NCI-H2107 treated with DMSO at 0.1 percent for 48 hours (cell line): ENCODE data around the gene USP3.

Experiments used
- DNase-seq: peaks from one replicate; lab custom pipeline; 2025; ENCODE audit not compliant: unreplicated experiment; lab: John Stamatoyannopoulos, UW

The USP3 gene, protein sequence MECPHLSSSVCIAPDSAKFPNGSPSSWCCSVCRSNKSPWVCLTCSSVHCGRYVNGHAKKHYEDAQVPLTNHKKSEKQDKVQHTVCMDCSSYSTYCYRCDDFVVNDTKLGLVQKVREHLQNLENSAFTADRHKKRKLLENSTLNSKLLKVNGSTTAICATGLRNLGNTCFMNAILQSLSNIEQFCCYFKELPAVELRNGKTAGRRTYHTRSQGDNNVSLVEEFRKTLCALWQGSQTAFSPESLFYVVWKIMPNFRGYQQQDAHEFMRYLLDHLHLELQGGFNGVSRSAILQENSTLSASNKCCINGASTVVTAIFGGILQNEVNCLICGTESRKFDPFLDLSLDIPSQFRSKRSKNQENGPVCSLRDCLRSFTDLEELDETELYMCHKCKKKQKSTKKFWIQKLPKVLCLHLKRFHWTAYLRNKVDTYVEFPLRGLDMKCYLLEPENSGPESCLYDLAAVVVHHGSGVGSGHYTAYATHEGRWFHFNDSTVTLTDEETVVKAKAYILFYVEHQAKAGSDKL

DNA sequence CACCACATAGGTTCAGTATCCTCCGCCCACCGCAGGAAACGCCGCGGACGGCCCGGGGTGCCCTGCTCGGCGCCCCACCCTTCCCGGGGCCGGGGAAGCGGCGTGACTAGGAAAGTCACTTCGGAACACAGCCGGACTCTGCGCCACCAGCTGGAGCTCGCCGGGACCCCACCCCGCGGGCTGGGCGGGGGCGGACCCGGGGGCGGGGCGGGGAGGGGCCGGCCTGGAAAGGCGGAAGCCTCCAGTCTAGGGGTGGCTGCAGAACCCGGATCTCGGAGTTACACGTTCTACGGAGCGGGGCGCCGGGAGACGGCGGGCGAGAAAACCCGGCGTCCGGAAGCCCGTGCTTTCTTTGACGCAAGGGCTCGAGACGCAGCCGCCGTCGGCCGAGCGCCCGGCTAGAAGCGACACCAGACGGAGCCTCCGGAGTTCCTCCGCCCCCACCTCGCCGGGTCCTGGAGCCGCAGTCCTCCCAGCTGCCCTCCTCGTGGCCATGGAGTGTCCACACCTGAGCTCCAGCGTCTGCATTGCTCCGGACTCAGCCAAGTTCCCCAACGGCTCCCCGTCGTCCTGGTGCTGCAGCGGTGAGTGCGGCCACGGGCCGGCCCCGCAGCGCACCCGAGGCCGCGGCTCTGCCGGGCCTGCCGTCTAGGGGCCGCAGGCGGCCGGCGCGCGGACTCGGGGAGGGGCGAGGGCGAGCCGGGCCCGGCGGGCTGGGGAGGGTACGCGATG is at the start of gene USP3:
Gene USP3 (plus strand): TSS at position 347 of the 732 bp plus-strand sequence. CDS start 147 bp downstream, at position 494.
- DNase-seq = peak; percentile 35

- no peak for DNase-seq
Observed at GRCh38 chr15:63456258-63456657, 48.1 kb upstream of the USP3 start.

DNA sequence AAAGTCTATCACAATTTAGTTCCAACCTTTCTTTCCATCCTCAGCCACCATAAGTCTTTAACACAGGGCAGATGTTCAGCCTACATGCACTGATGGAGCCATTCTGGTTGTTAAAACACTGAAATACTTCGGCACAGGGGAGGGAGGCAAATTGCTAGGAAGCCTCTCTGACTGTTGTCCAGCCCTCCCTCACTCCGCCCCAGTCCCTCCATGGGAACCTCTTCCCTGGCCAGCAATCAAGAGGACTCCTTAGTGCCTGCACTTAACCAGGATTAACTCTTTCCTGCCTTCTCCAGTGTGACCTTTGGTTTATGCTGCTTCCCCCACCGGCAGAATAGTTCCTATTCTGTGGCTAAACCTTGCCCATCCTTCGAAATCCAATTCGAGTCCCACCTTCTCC is 47.0 kb upstream of the USP3 start:
- DNase-seq = no peak

- no peak for DNase-seq
Observed at GRCh38 chr15:63458026-63458425, 46.4 kb upstream of the USP3 start.

DNA sequence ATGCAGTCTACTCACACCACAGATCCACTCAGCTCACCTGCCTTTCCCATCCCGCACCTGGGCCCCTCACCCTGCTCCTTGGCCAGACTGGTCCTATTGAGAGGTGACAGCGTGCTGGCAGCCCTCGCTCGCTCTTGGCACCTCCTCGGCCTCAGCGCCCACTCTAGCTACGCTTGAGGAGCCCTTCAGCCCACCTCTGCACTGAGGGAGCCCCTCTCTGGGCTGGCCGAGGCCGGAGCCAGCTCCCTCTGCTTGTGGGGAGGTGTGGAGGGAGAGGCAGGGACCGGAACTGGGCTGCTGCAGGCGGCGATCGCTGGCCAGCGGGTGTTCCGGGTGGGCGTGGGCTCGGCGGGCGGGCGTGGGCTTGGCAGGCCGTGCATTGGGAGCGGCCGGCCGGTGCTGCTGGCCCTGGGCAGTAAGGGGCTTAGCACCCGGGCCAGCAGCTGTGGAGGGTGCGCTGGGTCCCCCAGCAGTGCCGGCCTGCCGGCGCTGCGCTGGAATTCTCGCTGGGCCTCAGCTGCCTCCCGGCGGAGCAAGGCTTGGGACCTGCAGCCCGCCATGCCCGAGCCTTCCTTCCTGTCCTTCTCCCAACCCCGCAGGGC is 45.5 kb upstream of the USP3 start:
- no peak for DNase-seq

DNA sequence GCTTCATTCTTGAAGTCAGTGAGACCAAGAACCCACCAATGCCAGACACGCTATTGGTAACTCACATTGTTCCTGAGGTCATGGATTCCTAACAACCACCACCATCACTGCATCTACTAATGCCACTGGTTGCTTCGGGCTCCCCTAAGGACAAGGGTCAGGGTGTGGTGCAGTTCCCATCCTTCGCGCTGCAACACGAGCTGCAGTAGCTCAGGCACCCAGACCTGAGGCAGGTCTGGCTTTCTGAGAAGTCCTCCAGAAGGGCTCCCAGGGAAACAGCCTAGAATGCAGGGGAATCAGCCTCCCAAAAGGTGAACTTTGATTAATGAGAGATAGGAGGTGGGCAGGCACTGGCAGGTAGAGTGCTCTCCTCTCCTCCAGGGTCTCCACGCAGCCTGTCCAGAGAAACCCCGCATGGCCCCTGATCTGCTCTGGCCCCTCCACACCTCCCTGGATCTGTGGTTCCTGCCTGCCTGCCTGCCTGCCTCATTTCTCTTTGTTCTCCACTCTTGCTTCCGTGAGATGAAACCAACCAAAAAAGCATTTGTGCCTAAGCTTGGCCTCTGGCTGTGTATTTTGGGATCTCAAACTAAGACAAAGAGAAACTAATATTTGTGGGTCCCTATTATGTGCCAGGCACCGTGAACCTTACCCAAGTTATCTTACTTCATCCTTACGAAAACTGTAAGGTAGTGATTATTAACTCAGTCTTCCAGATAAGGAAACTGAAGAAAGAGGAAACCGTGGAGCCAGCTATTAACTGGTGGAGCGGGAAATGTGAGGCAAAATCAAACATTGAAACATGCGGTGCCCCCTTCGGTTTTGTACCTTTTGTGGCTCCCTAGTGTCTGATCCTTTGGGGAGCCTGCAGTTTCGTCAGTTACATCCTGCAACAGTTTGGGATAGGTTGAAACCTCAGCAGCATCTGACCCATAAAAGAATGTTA is 43.9 kb upstream of the USP3 start:
- DNase-seq = no peak

GRCh38 chr15:63461230-63461985 is 43.0 kb upstream of the USP3 start:
- no peak for DNase-seq

DNA sequence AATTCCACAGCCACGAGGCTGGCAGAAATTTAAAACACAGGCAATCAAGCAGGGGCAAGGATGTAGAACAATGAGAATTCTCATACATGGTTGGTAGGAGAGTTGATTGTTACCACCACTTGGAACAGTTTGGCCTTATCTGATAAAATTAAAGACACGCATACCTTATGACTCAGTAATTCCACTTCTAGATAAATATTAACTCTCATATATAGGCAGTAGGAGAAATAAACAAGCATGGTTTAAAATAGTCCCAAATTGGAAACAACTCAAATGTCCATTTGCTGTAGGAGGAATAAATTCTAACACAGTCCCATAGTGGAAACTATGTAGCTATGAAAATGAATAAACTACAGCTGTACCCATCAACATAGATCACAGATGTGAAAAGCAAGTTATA is 42.3 kb upstream of the USP3 start:
- no peak for DNase-seq

DNA sequence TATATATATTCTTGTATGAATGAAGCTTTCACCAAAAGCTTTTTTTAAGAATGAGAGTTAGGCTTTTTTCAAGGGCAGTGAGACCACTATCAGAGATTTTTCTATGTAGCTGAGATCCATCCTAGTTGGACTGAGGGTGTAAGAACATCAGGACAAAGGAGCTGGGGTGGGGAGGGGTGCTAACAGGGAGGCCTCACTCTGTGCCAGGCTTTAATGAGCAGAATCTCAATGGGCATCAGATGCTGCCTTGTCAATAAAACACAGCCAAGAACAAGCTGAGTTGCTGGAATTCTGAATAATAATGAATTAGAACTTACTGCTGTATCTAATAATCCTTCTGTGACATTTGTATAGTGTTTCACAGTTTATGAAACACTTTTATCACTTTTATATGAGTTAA is 41.4 kb upstream of the USP3 start:
- no peak for DNase-seq

DNA sequence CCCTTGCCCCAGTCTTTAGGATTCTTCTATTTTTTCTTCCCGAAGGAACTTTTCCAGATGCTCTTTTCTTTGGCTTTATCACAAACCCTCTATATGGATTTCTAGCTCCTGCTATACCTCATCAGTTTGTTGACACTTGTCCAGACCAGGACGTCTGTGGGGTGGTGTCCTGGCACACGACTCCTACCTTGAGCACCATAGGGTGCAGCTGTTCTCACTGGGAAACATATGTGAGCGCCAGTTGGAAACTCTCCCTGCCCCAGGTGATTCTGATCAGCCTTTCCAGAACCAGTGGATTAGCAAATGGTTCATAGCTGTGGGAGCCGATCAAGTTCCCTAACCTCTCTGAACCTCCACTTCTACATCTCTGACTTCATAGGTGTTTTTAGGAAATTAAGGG is 40.6 kb upstream of the USP3 start:
- no peak for DNase-seq

GRCh38 chr15:63465104-63465503 is 39.3 kb upstream of the USP3 start:
- DNase-seq = peak; percentile 14

DNA sequence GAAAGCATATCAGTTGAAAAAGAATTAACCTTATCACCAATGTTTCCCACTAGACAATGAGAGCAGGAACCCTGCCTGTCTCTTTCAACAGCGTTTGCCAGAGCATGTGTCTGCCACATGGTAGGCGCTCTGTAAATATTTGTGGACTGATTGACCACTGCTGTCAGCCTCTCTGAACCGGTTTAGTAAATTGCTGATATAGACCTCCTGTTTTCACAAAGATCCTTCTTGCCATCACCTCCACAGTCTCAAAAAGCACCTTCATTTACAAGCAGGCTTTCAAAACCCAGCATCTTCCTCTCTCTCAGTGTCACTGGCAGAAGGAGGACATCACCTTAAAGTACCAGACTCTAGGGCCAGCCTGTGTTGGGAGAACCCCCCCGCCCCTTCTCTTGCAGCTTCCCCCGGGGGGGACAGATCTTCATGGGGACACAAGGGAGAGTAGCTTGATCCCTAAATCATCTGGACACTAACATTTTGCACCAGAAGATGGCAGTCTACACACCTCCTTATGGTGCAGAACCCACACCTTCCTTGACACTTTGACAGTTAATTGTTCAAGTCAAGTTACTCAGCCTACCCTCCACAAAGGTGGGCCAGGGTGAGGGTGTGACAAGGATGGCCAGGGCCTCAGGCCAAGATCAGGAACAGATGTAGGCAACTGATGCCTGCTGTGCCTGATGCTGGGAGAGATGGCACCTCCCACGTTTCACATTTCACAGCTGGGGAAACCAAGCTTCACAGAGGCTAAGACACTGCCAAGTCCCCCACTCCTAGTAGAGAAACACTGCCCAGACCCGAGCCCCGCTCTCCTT is 37.8 kb upstream of the USP3 start:
- DNase-seq = peak; percentile 6

DNA sequence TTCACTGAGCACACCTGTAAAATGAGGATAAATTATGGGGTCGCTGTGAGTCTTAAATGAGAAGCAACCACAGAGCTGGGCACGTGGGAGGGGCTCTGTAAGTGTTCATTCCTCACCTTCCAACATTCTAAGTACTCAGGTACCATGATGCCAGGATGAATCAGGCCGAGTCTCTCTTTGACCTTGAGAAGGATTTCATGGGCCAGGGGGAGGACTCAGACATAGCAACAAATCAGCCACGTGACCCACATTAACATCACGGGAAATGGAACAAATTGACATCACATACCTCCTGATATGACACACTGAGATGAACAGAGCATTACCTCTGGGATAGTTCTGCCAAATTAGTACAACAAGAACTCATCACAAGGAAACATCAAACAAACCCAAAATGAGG is 35.2 kb upstream of the USP3 start:
- DNase-seq = no peak

GRCh38 chr15:63469984-63470383 is 34.4 kb upstream of the USP3 start:
- no peak for DNase-seq

- DNase-seq = peak; percentile 46
Observed at GRCh38 chr15:63473007-63473748, 31.2 kb upstream of the USP3 start.

DNA sequence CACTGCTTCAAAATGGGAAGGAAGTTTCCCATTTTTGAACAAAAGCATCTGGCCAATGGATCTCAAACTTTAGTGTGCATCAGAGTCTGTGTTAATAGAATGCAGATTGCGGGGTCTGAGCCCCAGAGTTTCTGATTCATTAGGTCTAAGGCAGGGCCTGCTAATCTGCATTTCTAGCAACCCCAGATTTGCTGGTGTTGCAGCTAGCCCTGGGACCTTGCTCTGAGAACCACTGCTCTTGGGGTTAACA is 30.7 kb upstream of the USP3 start:
- no peak for DNase-seq

DNA sequence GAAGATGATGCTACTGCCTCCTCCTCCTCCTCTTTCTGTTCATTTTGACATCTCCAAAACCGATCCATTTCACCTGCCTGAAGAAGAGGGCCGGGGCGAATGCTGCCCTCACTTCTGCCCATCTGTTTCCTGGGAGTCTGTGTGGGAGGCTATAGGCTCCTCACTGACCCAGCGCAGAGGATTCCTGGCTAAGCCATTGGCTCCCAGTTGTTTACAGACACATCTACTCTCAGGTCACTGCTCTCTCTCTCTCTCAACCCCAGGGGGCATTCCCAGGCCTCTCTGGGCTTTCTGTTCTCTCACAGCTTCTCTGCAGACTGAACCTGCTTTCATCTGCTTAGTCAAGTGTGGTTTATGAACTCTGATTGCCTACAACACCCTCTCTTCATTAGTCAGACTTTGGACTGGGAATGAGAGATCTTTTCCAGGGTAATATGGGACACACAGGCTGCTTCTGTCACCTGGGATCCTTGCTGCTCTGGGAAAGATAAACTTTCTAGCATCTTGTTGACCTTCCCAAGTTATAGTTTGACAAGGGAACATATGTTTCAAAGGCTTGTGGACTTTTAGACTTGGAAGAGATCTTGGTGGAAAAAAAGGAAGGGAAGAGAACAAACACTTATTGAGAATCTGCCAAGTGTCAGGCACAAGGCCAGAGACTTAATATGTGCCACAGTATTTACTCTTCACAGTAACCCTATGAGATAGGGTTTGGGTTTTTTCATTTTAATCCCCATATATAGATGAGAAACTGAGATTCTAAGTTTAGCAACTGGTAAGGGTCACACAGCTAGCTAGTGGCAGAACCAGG is 30.2 kb upstream of the USP3 start:
- DNase-seq = peak; percentile 30

GRCh38 chr15:63474810-63475316 is 29.5 kb upstream of the USP3 start:
- DNase-seq = no peak
